Adrenal gland (tissue), 12 donors: ENCODE measurements around the gene PAX5. TPM values are rescaled to one million over a fixed set of nuclear protein-coding genes. Genes with fewer than 3 reads are reported as not detected.

Experiments used
- DNase-seq, 7 donors: peaks; one replicate each; pipeline ENCODE4 v3.0.0-alpha.2; 2019 to 2020
- H3K27ac ChIP-seq, 5 donors: fragments of 200-600 bp; sonication (generic) in 4 of 5; 1 replicate in 3 of 5; 2 replicates in 2 of 5; pipeline versions ENCODE4 v1.5.1 to v1.8.0; 2016 to 2020; ENCODE audit warnings: mild to moderate bottlenecking in 1 of 5
- H3K27me3 ChIP-seq: fragments of 200-600 bp; 2 replicates; pipeline ENCODE4 v1.8.0; 2021
- H3K36me3 ChIP-seq, 2 donors: fragments of 200-600 bp; replicated peaks in 1 of 2; 1 replicate in 1 of 2; 2 replicates in 1 of 2; pipeline versions ENCODE4 v1.5.1 to v1.8.0; 2018 to 2022
- H3K4me1 ChIP-seq, 2 donors: fragments of 200-600 bp; replicated peaks in 1 of 2; 1 replicate in 1 of 2; 2 replicates in 1 of 2; pipeline versions ENCODE4 v1.5.1 to v1.8.0; 2018 to 2021
- H3K4me3 ChIP-seq, 4 donors: fragments of 200-600 bp; sonication (generic) in 3 of 4; one replicate each; pipeline ENCODE4 v1.5.1; 2016 to 2018
- H3K9me3 ChIP-seq, 3 donors: fragments of 200-600 bp; sonication (generic) in 1 of 3; replicated peaks in 1 of 3; 1 replicate in 2 of 3; 2 replicates in 1 of 3; pipeline versions ENCODE4 v1.5.1 to v1.8.0; 2016 to 2021
- CTCF ChIP-seq, 6 experiments: fragments of 450-650 bp in 4 of 6; fragments of 200-600 bp in 2 of 6; sonication (generic) in 1 of 6; IDR thresholded peaks; 1 replicate in 5 of 6; 2 replicates in 1 of 6; pipeline versions ENCODE4 v1.5.1 to v1.8.0; 2016 to 2021; ENCODE audit warnings: antibody characterized with exemption in 6 of 6, mild to moderate bottlenecking in 2 of 6, moderate library complexity in 1 of 6
- POLR2A ChIP-seq, 2 donors: fragments of 450-650 bp; IDR thresholded peaks; one replicate each; pipeline ENCODE4 v1.6.1; 2017; ENCODE audit warnings: antibody characterized with exemption in 2 of 2, mild to moderate bottlenecking in 2 of 2, moderate library complexity in 1 of 2
- WGBS, 4 donors: extraction: QIAGEN DNeasy Blood & Tissue Kit in 2 of 4; methylation state at CpG; one replicate each; pipeline versions ENCODE4 v1.1.5 to v1.1.7; 2013 to 2017; 5-methylcytosine and 5-hydroxymethylcytosine counted together
- intact Hi-C, 2 donors: fragments of 100-400 bp; cut with DNase I; formaldehyde crosslinking; loops; one replicate each; pipeline versions ENCODE4 v1.14.1 to v1.15.0; 2022 to 2023
- polyA plus RNA-seq, 3 donors: library from polyadenylated mRNA; stranded (reverse); fragments of 200-250 nt in 2 of 3; fragments of 350-450 nt in 1 of 3; fragmentation: Illumina TruSeq in 1 of 3; extraction: RNeasy Lipid Tissue Mini Kit (QIAGEN cat#74804) in 1 of 3; gene quantifications; one replicate each; pipeline ENCODE4 v1.2.3, GENCODE V29; 2013 to 2014
- total RNA-seq, 9 donors: library from RNA; depleted of rRNA in 4 of 9; stranded (reverse); fragments of >200 nt in 4 of 9; fragments of 120-200 nt in 1 of 9; fragmentation: NEBNext Ultra II Directional in 1 of 9; extraction: Animal tissue kit (Norgen Biotek cat#: 25700) in 1 of 9; gene quantifications; one replicate each; pipeline versions ENCODE4 v1.1.0 to v1.2.4, GENCODE V29; 2013 to 2023
- donor health status: healthy with polysubstance abuse.
- donor health status: Bipolar disorder and iron deficiency.
- donor health status: DM: yes; HTN: yes; CAD: no.
- donor health status: DM: no; HTN: no; CAD: no.
- donor health status: DM: no; HTN: no; CAD: no.
- donor health status: DM: yes; HTN: yes; CAD: no.

The PAX5 gene
- total and polyA plus RNA-seq, 12 donors: under 0.01 to 0.22 (median 0.09) TPM; not detected in 6

GRCh38 chr9:36802201-36802920 is 231.7 kb downstream of the PAX5 start:
- intact Hi-C loops: no loop called here
- H3K4me3 ChIP-seq: no peak overlapping the region
- no peaks in the 10 kb centered on the region for H3K4me1 ChIP-seq
- TF ChIP-seq POLR2A (IDR thresholded peaks at IDR 0.05) (no peak), CTCF (IDR thresholded peaks at IDR 0.05) (no peak)
- peak in 1 of 7 donors; percentile 44 for DNase-seq
- H3K27me3 ChIP-seq: peaks cover 5% of the 10 kb centered on the region
- no peaks in the 10 kb centered on the region for H3K9me3 ChIP-seq
- H3K36me3 ChIP-seq: no peaks in the 10 kb centered on the region
- 31 to 35% (median 33%) methylated on average over 14 to 15 of the region's 15 CpGs for WGBS, 4 donors
- no peak overlapping the region for H3K27ac ChIP-seq

DNA sequence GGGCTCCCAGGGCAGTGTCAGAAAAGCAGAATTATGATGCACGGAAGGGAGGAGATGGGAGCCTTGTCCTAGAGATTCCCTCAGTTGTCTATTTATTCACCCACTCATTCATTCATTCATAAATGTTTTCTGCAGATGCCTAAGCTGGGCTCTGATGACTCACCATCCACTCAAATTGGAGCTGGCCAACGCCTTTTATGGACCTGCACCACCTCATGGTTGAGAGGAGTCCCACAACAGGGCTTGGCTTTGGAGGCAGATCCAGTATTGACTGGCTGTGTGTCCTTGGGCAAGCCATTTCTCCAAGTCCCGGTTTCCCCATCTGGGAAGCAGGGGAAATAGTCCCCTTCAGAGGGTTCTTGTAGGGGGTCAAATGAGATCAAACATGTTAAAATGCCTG is 233.6 kb downstream of the PAX5 start:
- H3K27me3 ChIP-seq: peaks cover 5% of the 10 kb centered on the region
- no peaks in the 10 kb centered on the region for H3K9me3 ChIP-seq
- intact Hi-C loops: no loop called here
- H3K27ac ChIP-seq: no peak overlapping the region
- no peaks in the 10 kb centered on the region for H3K36me3 ChIP-seq
- WGBS, 4 donors: 69 to 80% (median 75%) methylated on average over 3 of the region's 3 CpGs
- peak in 1 of 7 donors; percentile 13 for DNase-seq
- TF ChIP-seq CTCF (IDR thresholded peaks at IDR 0.05) (no peak), POLR2A (IDR thresholded peaks at IDR 0.05) (no peak)
- no peaks in the 10 kb centered on the region for H3K4me1 ChIP-seq
- H3K4me3 ChIP-seq: no peak overlapping the region

DNA sequence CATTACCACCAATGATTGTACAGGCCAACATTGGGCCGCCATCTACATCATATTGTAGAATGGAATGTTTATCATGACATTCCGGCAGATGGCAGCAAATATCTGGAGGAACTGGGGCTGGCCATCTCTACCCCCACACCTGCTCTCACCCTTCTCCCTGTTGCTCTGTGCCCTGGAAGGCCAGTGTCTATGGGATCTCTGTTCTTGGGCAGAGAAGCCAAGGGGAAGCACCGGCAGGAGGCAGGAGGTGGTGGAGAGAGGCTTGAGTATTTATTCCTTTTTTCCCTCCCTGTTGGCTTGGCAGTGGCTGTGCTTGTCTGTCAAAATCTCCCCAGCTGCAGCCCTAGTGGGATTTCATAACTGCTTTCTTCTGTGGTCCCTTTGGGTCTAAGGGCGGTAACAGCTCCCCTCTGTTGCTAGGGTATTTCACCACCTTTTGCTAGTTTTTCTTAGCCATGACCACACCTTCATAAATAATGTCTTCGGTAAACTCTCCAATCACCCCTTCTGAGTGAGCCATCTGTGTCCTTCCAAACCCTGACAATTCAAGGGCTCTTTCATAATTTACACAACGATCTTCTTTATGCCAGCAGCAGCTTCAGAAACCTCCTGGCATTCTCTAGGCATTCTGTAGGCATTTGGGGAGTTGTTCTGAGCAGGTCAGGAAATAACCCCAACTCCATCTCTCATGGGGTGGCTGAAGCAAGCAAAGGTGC is 235.6 kb downstream of the PAX5 start:
- 43 to 59% (median 54%) methylated on average over 6 of the region's 6 CpGs for WGBS, 4 donors
- no peaks in the 10 kb centered on the region for H3K9me3 ChIP-seq
- DNase-seq: peak in 1 of 7 donors; percentile 10
- no peaks in the 10 kb centered on the region for H3K36me3 ChIP-seq
- TF ChIP-seq CTCF (IDR thresholded peaks at IDR 0.05) (no peak), POLR2A (IDR thresholded peaks at IDR 0.05) (no peak)
- no peaks in the 10 kb centered on the region for H3K4me1 ChIP-seq
- no peak overlapping the region for H3K4me3 ChIP-seq
- peaks cover 5% of the 10 kb centered on the region for H3K27me3 ChIP-seq
- intact Hi-C loops: no loop called here
- no peak overlapping the region for H3K27ac ChIP-seq

DNA sequence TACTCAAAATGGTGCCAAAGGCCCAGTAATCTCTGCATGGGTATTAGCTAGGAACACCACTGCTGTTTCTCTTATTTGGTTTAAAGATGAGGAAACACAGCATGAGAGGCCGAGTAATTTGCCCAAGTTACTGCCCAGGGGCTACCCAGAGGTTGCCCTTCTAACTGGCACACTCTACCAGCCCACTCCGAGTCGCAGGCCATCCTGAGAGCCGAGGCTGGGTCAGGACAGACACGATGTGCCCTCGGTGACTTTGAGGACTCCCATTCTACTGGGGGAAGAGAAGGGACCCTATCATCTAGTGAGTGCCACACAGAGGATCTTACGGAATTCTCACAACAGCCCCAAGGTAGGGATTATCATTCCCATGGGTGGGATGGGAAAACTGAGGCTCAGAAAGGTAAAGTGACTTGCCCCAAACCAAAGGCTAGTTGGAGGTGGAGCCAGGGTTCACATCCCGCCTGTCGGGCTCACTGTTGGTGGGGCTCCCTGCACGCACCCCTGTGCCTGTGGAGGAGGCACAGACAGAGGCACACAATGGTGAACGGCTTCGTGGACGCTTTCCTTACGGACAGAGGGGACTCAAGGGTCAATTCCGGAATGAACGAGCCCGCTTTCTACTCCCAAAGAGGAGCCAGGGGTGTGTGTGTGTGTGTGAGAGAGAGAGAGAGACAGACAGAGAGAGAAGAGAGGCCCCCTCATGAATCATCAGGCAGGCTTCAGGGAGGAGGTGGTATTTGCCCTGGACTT is 236.4 kb downstream of the PAX5 start:
- DNase-seq: peak in 1 of 7 donors; percentile 33
- H3K9me3 ChIP-seq: no peaks in the 10 kb centered on the region
- no peaks in the 10 kb centered on the region for H3K4me1 ChIP-seq
- H3K4me3 ChIP-seq: no peak overlapping the region
- intact Hi-C loops: no loop called here
- no peaks in the 10 kb centered on the region for H3K36me3 ChIP-seq
- WGBS, 4 donors: 71 to 89% (median 86%) methylated on average over 12 to 17 of the region's 17 CpGs
- H3K27ac ChIP-seq: no peak overlapping the region
- TF ChIP-seq POLR2A (IDR thresholded peaks at IDR 0.05): no peak
- TF ChIP-seq CTCF (IDR thresholded peaks at IDR 0.05): no peak
- peaks cover 5% of the 10 kb centered on the region for H3K27me3 ChIP-seq
